Kidney (tissue), 14 donors: ENCODE data around the gene ABCG1. TPM values are rescaled to one million over a fixed set of nuclear protein-coding genes. Genes with fewer than 3 reads are reported as not detected.

Experiments used
- DNase-seq, 5 donors: peaks; one replicate each; pipeline ENCODE4 v3.0.0-alpha.2; 2013 to 2020
- FAIRE-seq: peaks from 2 replicates; lab custom pipeline; 2012; peaks lifted over from hg19 to GRCh38; lab: Jason Lieb, UNC
- H3K27ac ChIP-seq, 2 donors: one replicate each; pipeline ENCODE4 v1.7.0; 2013; ENCODE audit warnings: low read depth in 2 of 2, low read length in 2 of 2, inconsistent platforms in 1 of 2
- H3K27me3 ChIP-seq: one replicate; pipeline ENCODE4 v1.7.1; 2013; ENCODE audit warnings: low read length, inconsistent platforms; ENCODE audit not compliant: control insufficient read depth, insufficient read depth
- H3K36me3 ChIP-seq, 3 donors: one replicate each; pipeline versions ENCODE4 v1.7.0 to v1.7.1; 2013; ENCODE audit warnings: low read length in 3 of 3, control low read depth in 1 of 3, inconsistent platforms in 1 of 3; ENCODE audit not compliant: insufficient read depth in 3 of 3, control insufficient read depth in 2 of 3
- H3K4me1 ChIP-seq, 3 donors: one replicate each; pipeline versions ENCODE4 v1.7.0 to v1.7.1; 2013; ENCODE audit warnings: low read length in 3 of 3, inconsistent platforms in 1 of 3, low read depth in 1 of 3; ENCODE audit not compliant: control insufficient read depth in 2 of 3, insufficient read depth in 2 of 3
- H3K4me3 ChIP-seq, 3 donors: one replicate each; pipeline versions ENCODE4 v1.7.0 to v1.8.1; 2013; ENCODE audit warnings: low read length in 3 of 3, control low read depth in 1 of 3, inconsistent platforms in 1 of 3
- H3K9ac ChIP-seq, 3 donors: one replicate each; pipeline versions ENCODE4 v1.7.0 to v1.7.1; 2013; ENCODE audit warnings: low read length in 3 of 3, control low read depth in 1 of 3, inconsistent platforms in 1 of 3
- H3K9me3 ChIP-seq, 3 donors: one replicate each; pipeline versions ENCODE4 v1.7.0 to v1.7.1; 2013; ENCODE audit warnings: low read length in 3 of 3, control low read depth in 1 of 3, inconsistent platforms in 1 of 3; ENCODE audit not compliant: control insufficient read depth in 2 of 3, insufficient read depth in 1 of 3
- CTCF ChIP-seq: IDR thresholded peaks from 3 replicates; pipeline ENCODE4 v1.5.1; 2012; ENCODE audit warnings: mild to moderate bottlenecking, moderate library complexity, borderline replicate concordance; ENCODE audit not compliant: insufficient read depth; ENCODE audit errors: extremely low read depth
- intact Hi-C: fragments of 100-400 bp; cut with DNase I; formaldehyde crosslinking; loops from one replicate; pipeline ENCODE4 v1.11.1; 2022
- polyA plus RNA-seq: library from polyadenylated mRNA; stranded (reverse); fragments of 350-450 nt; fragmentation: Illumina TruSeq; extraction: RNeasy Lipid Tissue Mini Kit (QIAGEN cat#74804); gene quantifications from one replicate; pipeline ENCODE4 v1.2.3, GENCODE V29; 2014; ENCODE audit warnings: low read depth, low replicate concordance; ENCODE audit not compliant: insufficient read depth
- total RNA-seq: library from RNA; stranded (reverse); fragmentation: NEBNext Ultra II Directional; extraction: Animal tissue kit (Norgen Biotek cat#: 25700); gene quantifications from one replicate; pipeline ENCODE4 v1.2.1, GENCODE V29; 2021
- donor health status: control.
- donor health status: control.
- donor health status: control.
- donor health status: control.
- donor health status: control.
- donor health status: DM: yes; HTN: yes; CAD: no.
- donor health status: Normal renal cell carcinoma (clear cell type).

The ABCG1 gene
- total and polyA plus RNA-seq, 2 donors from 2014 or later: 5.6 to 27.6 TPM

GRCh38 chr21:42297377-42297776 is 78.4 kb downstream of the ABCG1 start:
- no peak for TF ChIP-seq CTCF
- Histone ChIP-seq H3K27ac (no peak overlapping the region), H3K4me3 (no peak overlapping the region), H3K4me1 (no peaks in the 10 kb centered on the region), H3K9me3 (peaks cover 0 to 10% (median 0%) of the 10 kb centered on the region in 3 donors), H3K27me3 (no peaks in the 10 kb centered on the region), H3K9ac (no peak overlapping the region), H3K36me3 (peaks cover 0 to 13% (median 4%) of the 10 kb centered on the region in 3 donors)
- FAIRE-seq: no peak
- no peak for DNase-seq
- intact Hi-C loops: no loop called here

- Histone ChIP-seq H3K27me3 (no peaks in the 10 kb centered on the region), H3K36me3 (peaks cover 0 to 5% (median 4%) of the 10 kb centered on the region in 3 donors), H3K9ac (no peak overlapping the region), H3K4me1 (no peaks in the 10 kb centered on the region), H3K4me3 (no peak overlapping the region), H3K9me3 (peaks cover 0 to 4% (median 0%) of the 10 kb centered on the region in 3 donors), H3K27ac (no peak overlapping the region)
- DNase-seq (peak in 1 of 5 donors; percentile 39), FAIRE-seq (no peak)
- no peak for TF ChIP-seq CTCF
- intact Hi-C loops: no loop called here
Measured at GRCh38 chr21:42298237-42298636, 79.3 kb downstream of the ABCG1 start.

- no peak overlapping the region for H3K4me3 ChIP-seq
- peaks cover 0 to under 1% (median under 1%) of the 10 kb centered on the region in 3 donors for H3K36me3 ChIP-seq
- intact Hi-C loops: no loop called here
- peaks cover 0 to under 1% (median 0%) of the 10 kb centered on the region in 3 donors for H3K9me3 ChIP-seq
- no peak overlapping the region for H3K9ac ChIP-seq
- H3K27ac ChIP-seq: no peak overlapping the region
- H3K4me1 ChIP-seq: no peaks in the 10 kb centered on the region
- TF ChIP-seq CTCF: no peak
- no peaks in the 10 kb centered on the region for H3K27me3 ChIP-seq
- FAIRE-seq (no peak), DNase-seq (peak in 1 of 5 donors; percentile 41)
Measured at GRCh38 chr21:42298657-42299056, 79.7 kb downstream of the ABCG1 start.
